ENCODE measurements around the gene MCRS1.

Gene MCRS1

DNA sequence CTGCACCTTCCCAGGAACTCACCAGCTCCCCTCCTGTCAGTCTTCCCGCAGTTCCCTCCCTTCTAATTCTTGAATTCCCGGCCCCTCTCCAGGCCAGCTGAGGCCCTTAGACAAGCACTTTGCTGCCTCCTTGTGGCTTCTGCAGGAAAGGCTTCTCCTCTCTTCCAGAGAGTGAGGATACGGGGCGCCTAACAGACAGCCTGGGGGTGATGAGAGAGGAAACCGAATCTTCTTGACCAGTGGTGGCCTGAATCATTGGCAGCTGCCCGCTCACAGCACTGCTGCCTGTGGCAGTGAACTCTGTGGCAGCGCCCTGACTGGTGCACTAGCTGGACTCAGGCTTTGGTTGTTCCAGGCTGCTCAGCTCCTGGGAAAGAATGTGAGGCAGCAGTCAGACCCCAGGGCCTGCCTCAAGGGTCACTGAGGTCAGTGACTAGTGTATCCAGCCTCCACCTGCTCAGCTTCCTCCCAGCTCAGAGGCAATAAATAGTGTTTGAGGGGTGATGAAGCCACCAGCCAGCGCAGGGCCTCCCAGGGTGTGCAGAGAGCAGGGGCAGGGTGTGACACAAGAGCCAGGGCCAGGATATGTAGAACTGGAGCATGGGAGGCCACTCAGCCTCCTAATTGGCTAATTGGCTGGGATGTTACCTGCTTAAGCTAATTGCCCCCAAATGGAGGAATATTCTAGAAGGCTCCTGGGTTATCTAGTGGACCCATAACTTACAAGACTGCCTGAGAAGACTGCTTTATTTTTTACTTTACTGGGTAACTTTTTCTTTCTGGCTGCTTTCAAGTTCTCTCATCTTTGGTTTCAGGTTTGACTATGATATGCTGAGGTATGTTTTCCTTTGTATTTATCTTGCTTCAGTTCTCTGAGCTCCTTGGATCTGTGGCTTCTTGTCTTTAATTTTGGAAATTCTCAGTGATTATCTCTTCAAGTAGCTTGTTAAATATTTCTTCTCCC, 12.9 kb upstream of the MCRS1 start:
- peak; percentile 75 for DNase-seq

- DNase-seq: no peak
Observed at GRCh38 chr12:49578471-49579112, 10.7 kb upstream of the MCRS1 start.

DNA sequence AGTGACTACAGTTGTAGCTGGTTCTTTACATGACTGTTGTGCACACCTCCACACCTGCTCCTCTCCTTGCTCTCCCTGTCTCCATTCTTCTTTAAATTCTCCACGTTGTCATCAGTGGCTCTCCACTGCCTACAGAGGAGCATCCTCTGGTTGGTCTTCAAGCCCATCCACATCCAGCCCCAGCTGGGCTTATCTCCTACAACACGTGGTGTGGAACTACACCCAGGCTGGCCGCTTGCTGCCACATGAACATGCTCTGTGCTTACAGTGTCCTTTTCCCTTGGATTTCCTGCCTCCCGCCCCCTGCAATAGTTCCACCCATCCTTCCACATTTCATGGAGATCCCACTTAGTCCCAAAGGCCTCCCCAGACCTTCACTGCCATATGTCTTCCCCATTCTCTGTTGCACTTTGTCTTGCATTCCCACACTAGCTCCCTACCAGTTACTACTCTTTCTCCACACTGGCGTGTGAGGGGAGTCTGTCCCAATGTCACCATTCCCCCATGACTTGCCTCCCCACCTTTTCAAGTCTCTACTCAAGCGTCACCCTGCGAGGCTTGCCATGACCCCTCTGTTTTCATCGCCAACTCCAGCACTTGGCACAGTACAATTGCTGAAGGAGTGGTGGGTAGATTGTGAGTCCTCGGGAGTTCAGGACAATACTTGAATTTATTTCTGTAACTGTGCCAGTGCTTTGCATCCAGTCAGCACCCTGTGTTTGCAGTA, 9.8 kb upstream of the MCRS1 start:
- DNase-seq: no peak

DNA sequence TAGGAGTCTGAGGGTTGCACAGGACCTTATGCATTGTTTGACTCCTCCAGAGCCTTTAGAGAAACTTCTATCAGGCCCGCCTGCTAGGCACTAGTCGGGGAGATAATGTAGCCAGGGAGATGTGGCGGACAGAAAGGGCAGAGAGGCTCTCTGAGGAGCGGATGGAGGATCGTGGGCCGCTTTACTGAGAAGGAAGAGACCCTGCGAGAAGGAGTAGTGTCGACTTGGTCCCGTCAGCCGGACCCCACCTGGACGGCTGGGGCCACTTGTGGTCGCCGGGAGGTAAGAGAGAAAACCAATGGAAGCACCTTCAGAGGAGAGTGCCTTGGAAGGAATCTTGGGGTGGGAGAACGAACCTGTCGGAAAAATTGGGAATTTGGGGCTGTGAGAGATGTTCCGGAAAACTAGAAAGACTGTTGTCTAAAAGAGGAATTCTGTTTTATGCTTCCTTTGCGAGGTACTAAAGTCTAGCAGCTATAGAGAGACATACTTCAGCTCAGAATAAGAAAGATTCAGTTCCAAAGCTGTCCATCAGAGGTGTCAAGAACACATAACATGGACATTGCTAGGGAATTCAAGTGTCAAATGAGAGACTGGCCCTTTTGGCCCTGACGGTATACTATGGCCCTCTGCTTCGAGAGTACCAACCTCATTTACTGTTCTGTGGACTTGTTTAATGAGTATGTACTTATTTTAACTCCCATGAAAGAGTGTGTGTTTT, 660 bp upstream of the MCRS1 start:
- no peak for DNase-seq

GRCh38 chr12:49567302-49567610, 686 bp downstream of the MCRS1 start:
- DNase-seq: no peak

GRCh38 chr12:49566361-49566760, 1.6 kb downstream of the MCRS1 start:
- no peak for DNase-seq

GRCh38 chr12:49565406-49566265, 2.3 kb downstream of the MCRS1 start:
- no peak for DNase-seq

DNA sequence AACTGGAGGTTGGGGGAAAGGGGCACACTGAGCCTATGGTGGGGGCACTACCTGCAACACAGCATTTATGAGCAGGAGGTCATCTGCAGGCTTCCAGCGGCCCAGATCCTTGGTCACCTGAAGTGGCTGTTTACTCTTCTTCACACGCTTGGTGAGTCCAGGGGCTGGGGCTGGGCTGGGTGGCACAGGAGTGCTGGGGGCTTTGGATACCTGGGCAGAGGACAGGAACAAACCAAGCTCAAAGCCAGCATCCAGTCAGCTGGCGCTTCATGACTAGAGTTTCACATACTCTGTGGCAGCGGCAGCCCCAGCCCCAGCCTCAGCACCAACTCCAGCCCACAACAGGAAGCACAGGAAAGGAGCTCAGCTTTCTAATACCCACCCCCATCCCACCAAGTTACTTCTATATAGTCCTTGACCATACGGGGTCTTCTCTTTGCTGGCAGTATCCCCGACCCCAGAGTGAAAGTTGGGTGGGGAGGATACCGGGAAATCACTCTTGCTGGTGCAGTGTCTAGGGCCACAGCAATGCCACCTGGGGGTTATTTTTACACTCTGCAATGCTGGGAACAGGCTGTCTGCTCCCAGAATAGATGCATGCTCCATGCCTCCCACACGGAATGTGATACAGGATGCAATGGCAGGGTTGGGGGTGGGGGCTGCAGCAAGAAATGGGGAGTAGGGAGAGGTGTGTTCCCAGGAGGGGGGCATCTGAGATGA, 3.1 kb downstream of the MCRS1 start:
- DNase-seq: no peak

- no peak for DNase-seq
Observed at GRCh38 chr12:49563951-49564685, 3.8 kb downstream of the MCRS1 start.

- no peak for DNase-seq
Observed at GRCh38 chr12:49562831-49563230, 5.1 kb downstream of the MCRS1 start.

GRCh38 chr12:49562233-49562632, 5.7 kb downstream of the MCRS1 start:
- DNase-seq: no peak

GRCh38 chr12:49560695-49561094, 7.2 kb downstream of the MCRS1 start:
- DNase-seq: no peak

- no peak for DNase-seq
Observed at GRCh38 chr12:49559011-49559675, 8.8 kb downstream of the MCRS1 start.

DNA sequence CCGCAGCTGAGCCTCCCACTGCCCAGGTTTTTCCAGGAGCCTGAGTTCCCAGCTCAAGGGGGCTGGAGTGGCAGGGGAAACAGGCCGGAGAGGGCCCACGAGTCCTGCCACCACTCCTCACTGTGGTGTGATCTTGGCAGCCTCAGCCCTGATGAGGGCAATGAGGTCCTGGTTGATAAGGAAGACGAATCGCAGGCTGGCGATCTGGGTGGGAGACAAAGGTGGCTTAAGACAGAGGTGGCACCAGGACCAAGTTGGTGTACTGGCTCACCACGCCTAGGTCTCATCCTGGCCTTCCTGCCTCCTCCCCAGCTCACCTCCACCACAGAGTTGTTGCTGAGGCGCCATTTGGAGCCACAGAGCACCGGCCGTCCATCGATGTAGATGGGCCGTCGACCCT, 9.4 kb downstream of the MCRS1 start:
- no peak for DNase-seq

DNA sequence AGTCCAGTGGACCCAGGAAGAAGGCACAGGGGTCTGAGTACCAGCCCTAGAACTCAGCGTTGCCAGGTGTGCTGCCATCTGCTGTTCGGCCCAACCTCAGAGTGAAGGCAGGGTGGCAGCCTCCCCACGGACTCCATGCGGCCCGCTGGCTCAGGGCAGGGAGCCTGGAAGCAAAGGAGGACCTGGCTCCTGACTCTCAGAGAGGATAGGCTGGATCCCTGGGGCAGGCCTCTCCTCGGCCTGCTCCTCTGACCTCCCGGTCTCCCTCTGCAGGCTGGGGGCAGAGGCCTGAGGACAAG, 10.1 kb downstream of the MCRS1 start:
- no peak for DNase-seq

- DNase-seq: no peak
Observed at GRCh38 chr12:49557187-49557916, 10.6 kb downstream of the MCRS1 start.

DNA sequence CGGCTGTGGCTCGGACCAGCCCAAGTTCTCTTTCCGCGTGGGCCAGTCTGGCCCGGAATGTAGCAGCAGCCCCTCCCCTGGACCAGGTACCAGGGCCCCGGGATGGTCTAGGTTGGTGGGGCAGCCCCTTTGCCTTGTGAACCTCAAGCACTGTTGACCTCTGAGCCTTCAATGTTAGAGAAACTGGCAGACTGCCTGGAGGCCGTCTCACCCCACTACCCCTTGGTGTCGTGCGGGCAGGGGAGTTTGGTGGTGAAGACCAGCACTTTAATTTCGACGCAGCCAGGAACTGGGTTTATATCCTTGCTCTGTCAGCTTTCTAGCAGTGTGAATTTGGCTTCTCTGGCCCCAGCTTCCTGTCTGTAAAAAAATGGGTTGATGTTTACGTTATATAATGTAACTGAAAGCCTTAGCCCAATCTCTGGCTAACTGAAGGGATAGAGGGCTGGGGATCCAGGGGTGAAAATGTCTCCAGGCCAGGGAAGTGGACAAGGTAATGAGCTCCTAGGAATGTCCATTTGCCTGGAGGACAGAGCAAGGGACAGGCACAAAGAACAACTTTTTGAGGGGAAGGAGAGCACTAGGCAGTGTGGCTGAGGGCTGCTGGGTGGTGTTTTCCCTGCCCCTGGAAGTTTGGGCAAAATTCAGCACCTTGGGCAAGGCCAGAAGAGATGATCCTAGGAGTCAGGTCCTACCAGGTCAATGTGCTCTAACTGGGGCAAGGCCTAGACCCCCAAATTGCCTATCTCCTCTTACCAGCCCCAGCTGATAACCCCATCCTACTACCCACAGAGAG, 11.4 kb downstream of the MCRS1 start:
- no peak for DNase-seq

GRCh38 chr12:49555631-49556390, 12.1 kb downstream of the MCRS1 start:
- no peak for DNase-seq

All from amniotic stem cell (primary cell).